GM12878 (cell line): ENCODE data around the gene ARAF. TPM values are rescaled to one million over a fixed set of nuclear protein-coding genes. Genes with fewer than 3 reads are reported as not detected.

Source experiments
- ATAC-seq: fragments of 200-7000 bp; cut with Tn5 transposase; 3 replicates; pipeline ENCODE4 v1.9.1; 2020; ENCODE audit warnings: mild to moderate bottlenecking, moderate library complexity
- BruUV-seq: library from RNA; stranded (reverse); fragments of 400-500 nt; replicated peaks from 2 replicates; lab custom pipeline; 2021; lab: Mats Ljungman, UMichigan
- CTCF ChIA-PET: fragments of 300-600 bp; sonication (Branson Sonifier 250); formaldehyde crosslinking; extraction: SDS; loops from one replicate; lab custom pipeline; 2021; ENCODE audit warnings: inconsistent platforms; lab: Yijun Ruan, JAX
- POLR2A ChIA-PET: fragments of 350-600 bp; formaldehyde crosslinking; extraction: SDS; loops from one replicate; lab custom pipeline; 2021; ENCODE audit warnings: inconsistent platforms; lab: Charles Lee
- RAD21 ChIA-PET: fragments of 300-600 bp; sonication (Branson Sonifier 250); formaldehyde crosslinking; loops from one replicate; lab custom pipeline; 2023; ENCODE audit warnings: antibody characterized with exemption; ENCODE audit not compliant: unreplicated experiment; lab: Charles Lee
- SMC1A ChIA-PET: fragments of 300-600 bp; sonication (Branson Sonifier 250); formaldehyde crosslinking; loops from one replicate; lab custom pipeline; 2023; ENCODE audit not compliant: unreplicated experiment, uncharacterized antibody; lab: Charles Lee
- DNase-seq: peaks from one replicate; pipeline ENCODE4 v3.0.0-alpha.2; 2011; ENCODE audit warnings: low read depth, low spot score
- FAIRE-seq: peaks from 3 replicates; lab custom pipeline; 2011; peaks lifted over from hg19 to GRCh38; lab: Jason Lieb, UNC
- H2AFZ ChIP-seq: 2 replicates; pipeline ENCODE4 v1.6.0; 2011; ENCODE audit warnings: low read depth, low read length, control low read depth; ENCODE audit not compliant: control insufficient read depth
- H3K27ac ChIP-seq: 2 replicates; pipeline ENCODE4 v1.5.1; 2011; ENCODE audit warnings: control low read depth; ENCODE audit not compliant: control insufficient read depth, insufficient read depth
- H3K27me3 ChIP-seq, 2 experiments: replicated peaks in 1 of 2; 2 replicates each; pipeline versions ENCODE4 v1.6.0 to v1.6.1; 2011; ENCODE audit warnings: low read length in 1 of 2; ENCODE audit not compliant: control insufficient read depth in 2 of 2, insufficient read depth in 2 of 2
- H3K36me3 ChIP-seq, 2 experiments: 2 replicates each; pipeline ENCODE4 v1.5.1; 2011; ENCODE audit warnings: low read length in 1 of 2; ENCODE audit not compliant: control insufficient read depth in 2 of 2, insufficient read depth in 2 of 2
- H3K4me1 ChIP-seq: 2 replicates; pipeline ENCODE4 v1.6.1; 2011; ENCODE audit warnings: mild to moderate bottlenecking, low read length, moderate library complexity, mixed read lengths; ENCODE audit not compliant: control insufficient read depth, insufficient read depth
- H3K4me2 ChIP-seq: 2 replicates; pipeline ENCODE4 v1.6.0; 2011; ENCODE audit warnings: control low read depth; ENCODE audit not compliant: control insufficient read depth, insufficient read depth
- H3K4me3 ChIP-seq: fragments of 200-600 bp; sonication (generic); 2 replicates; pipeline ENCODE4 v1.5.1; 2016
- H3K79me2 ChIP-seq: 2 replicates; pipeline ENCODE4 v1.6.0; 2011; ENCODE audit warnings: low read length; ENCODE audit not compliant: control insufficient read depth, insufficient read depth
- H3K9ac ChIP-seq: 2 replicates; pipeline ENCODE4 v1.8.0; 2011; ENCODE audit warnings: low read length, control low read depth, mixed read lengths; ENCODE audit not compliant: control insufficient read depth, insufficient read depth
- H3K9me3 ChIP-seq: replicated peaks from 3 replicates; pipeline ENCODE4 v1.5.1; 2011; ENCODE audit warnings: mild to moderate bottlenecking, low read length; ENCODE audit not compliant: control insufficient read depth, insufficient read depth
- H4K20me1 ChIP-seq: 2 replicates; pipeline ENCODE4 v1.6.0; 2011; ENCODE audit not compliant: control insufficient read depth, insufficient read depth
- BCL11A ChIP-seq: IDR thresholded peaks from 2 replicates; pipeline ENCODE4 v1.6.1; 2011; ENCODE audit warnings: low read depth, low read length
- CEBPZ ChIP-seq: fragments of 150-350 bp; IDR thresholded peaks from 2 replicates; pipeline ENCODE4 v1.6.1; 2016; ENCODE audit warnings: low read depth, low read length
- E2F8 ChIP-seq: fragments of 450-650 bp; IDR thresholded peaks from 2 replicates; pipeline ENCODE4 v1.6.1; 2018; ENCODE audit warnings: mild to moderate bottlenecking, low read depth, moderate library complexity; ENCODE audit not compliant: partially characterized antibody
- JUND ChIP-seq: IDR thresholded peaks from 2 replicates; pipeline ENCODE4 v1.6.1; 2012; ENCODE audit warnings: low read depth, mild to moderate bottlenecking, low read length, improper control_type of control experiment, moderate library complexity
- KDM1A ChIP-seq: fragments of 200-600 bp; sonication (generic); IDR thresholded peaks from 2 replicates; pipeline ENCODE4 v1.6.1; 2016; ENCODE audit warnings: borderline replicate concordance
- MTA2 ChIP-seq: fragments of 450-650 bp; IDR thresholded peaks from 2 replicates; pipeline ENCODE4 v1.6.1; 2016; ENCODE audit warnings: low read depth, mild to moderate bottlenecking, moderate library complexity
- MTA3 ChIP-seq: IDR thresholded peaks from 2 replicates; pipeline ENCODE4 v1.6.1; 2012; ENCODE audit warnings: low read length, inconsistent platforms, borderline replicate concordance
- NR2F1 ChIP-seq: fragments of 450-650 bp; conservative IDR thresholded peaks from 2 replicates; pipeline ENCODE4 v1.6.1; 2017; ENCODE audit warnings: mild to moderate bottlenecking
- PBX3 ChIP-seq: IDR thresholded peaks from 2 replicates; pipeline ENCODE4 v1.6.1; 2011; ENCODE audit warnings: mild to moderate bottlenecking, low read depth, low read length, moderate library complexity; ENCODE audit not compliant: insufficient replicate concordance
- SPI1 ChIP-seq: IDR thresholded peaks from 2 replicates; pipeline ENCODE4 v1.6.1; 2011; ENCODE audit warnings: low read depth, mild to moderate bottlenecking, low read length, moderate library complexity, borderline replicate concordance; ENCODE audit not compliant: insufficient read depth
- TBL1XR1 ChIP-seq: IDR thresholded peaks from 2 replicates; pipeline ENCODE4 v1.6.1; 2012; ENCODE audit warnings: low read depth, low read length, improper control_type of control experiment
- TCF12 ChIP-seq: IDR thresholded peaks from 2 replicates; pipeline ENCODE4 v1.6.1; 2011; ENCODE audit warnings: low read depth, mild to moderate bottlenecking, low read length
- WGBS: methylation state at CpG from one replicate; pipeline ENCODE4 v1.1.6; 2016; ENCODE audit warnings: low lambda C conversion rate; ENCODE audit not compliant: insufficient replicate concordance, insufficient coverage; ENCODE audit errors: missing lambda C conversion rate; 5-methylcytosine and 5-hydroxymethylcytosine counted together
- in situ Hi-C: fragments of 300-500 bp; cut with MboI; formaldehyde crosslinking; loops from 9 replicates; pipeline ENCODE4 v1.14.3; 2018; ENCODE audit warnings: mixed read lengths
- intact Hi-C: fragments of 100-400 bp; cut with micrococcal nuclease; formaldehyde crosslinking; loops from one replicate; pipeline ENCODE4 v1.14.2; 2022; ENCODE audit not compliant: unreplicated experiment
- polyA plus RNA-seq, 11 experiments: library from polyadenylated mRNA; depleted of rRNA in 4 of 11; unstranded in 6 of 11; stranded (reverse) in 5 of 11; fragments of >200 nt; fragmentation: Nextera tagmentation in 4 of 11; fragmentation: Illumina TruSeq in 1 of 11; extraction: Ambion mirVana in 4 of 11; extraction: Trizol in 1 of 11; gene quantifications; 1 replicate in 1 of 11; 2 replicates in 10 of 11; pipeline versions ENCODE4 v1.2.1 to v1.2.3, GENCODE V29; 2011 to 2016; ENCODE audit warnings: inconsistent platforms in 2 of 11, missing spikeins in 2 of 11, low read depth in 1 of 11
- total RNA-seq, 4 experiments: library from RNA; depleted of rRNA in 3 of 4; stranded (reverse); fragments of >200 nt in 3 of 4; fragmentation: Illumina TruSeq in 1 of 4; extraction: Trizol in 1 of 4; gene quantifications; 2 replicates each; pipeline versions ENCODE4 v1.2.1 to v1.2.3, GENCODE V29; 2013 to 2021

Gene ARAF
- total and polyA plus RNA-seq, 10 of the 15 experiments (the other 5 are each of a cell fraction or from before 2014, with no cell fraction given), result 5.0 to 79.2 (median 39.1) TPM

- TF ChIP-seq CEBPZ, result no peak
- no peak for TF ChIP-seq NR2F1
- TF ChIP-seq E2F8, result no peak
Observed at GRCh38 chrX:47573341-47574075, 12.5 kb downstream of the ARAF start (continued).

GRCh38 chrX:47574076-47574546, 13.1 kb downstream of the ARAF start:
- WGBS, result 52% methylated on average over 20 of the region's 41 CpGs
- no peak for ATAC-seq
- ChIA-PET RAD21 (no interaction called here), CTCF (no interaction called here)
- H3K36me3 ChIP-seq, result peaks cover 0 to 4% of the 10 kb centered on the region in 2 experiments; a peak in 2 of 4 replicates
- H3K9me3 ChIP-seq, result no peaks in the 10 kb centered on the region; the same call in 2 of the 3 replicates
- DNase-seq, result no peak
- H3K27me3 ChIP-seq, result no peaks in the 10 kb centered on the region
- H3K27ac ChIP-seq, result no peak overlapping the region
- in situ Hi-C loops, result no loop called here
- H3K4me2 ChIP-seq, result peak overlapping the region; percentile 7; the same call in 1 of the 2 replicates
- no peak for TF ChIP-seq MTA2
- no peak for TF ChIP-seq MTA3
- TF ChIP-seq KDM1A, result no peak
- TF ChIP-seq JUND, result no peak
- TF ChIP-seq BCL11A, result no peak
- TF ChIP-seq TCF12, result no peak
- TF ChIP-seq SPI1, result no peak
- no peak for TF ChIP-seq PBX3
- no peak for TF ChIP-seq TBL1XR1
- TF ChIP-seq, all 136 proteins: peak for 0
- no TSS peak for BruUV-seq
- Histone ChIP-seq H3K9ac (no peak overlapping the region), H4K20me1 (no peaks in the 10 kb centered on the region), H3K4me3 (no peak overlapping the region), H2AFZ (no peak overlapping the region), H3K79me2 (no peaks in the 10 kb centered on the region), H3K4me1 (peaks cover 4% of the 10 kb centered on the region)
- FAIRE-seq, result no peak
- intact Hi-C loops, result no loop called here
- ChIA-PET SMC1A (no interaction called here), POLR2A (no interaction called here)
